HepG2 (cell line): ENCODE data around the gene CCZ1B. TPM values are rescaled to one million over a fixed set of nuclear protein-coding genes. Genes with fewer than 3 reads are reported as not detected.
"Not testable (repeated sequence)": the region's sequence is repeated elsewhere in the genome, so short reads cannot be mapped to it uniquely, and the experiment has no call there.

ENCODE experiments used
- ATAC-seq: fragments of 200-7000 bp; cut with Tn5 transposase; 3 replicates; pipeline ENCODE4 v1.9.1; 2020; ENCODE audit warnings: mild to moderate bottlenecking, moderate library complexity
- BruUV-seq: library from RNA; stranded (reverse); fragments of 400-500 nt; replicated peaks from 2 replicates; lab custom pipeline; 2021; lab: Mats Ljungman, UMichigan
- CTCF ChIA-PET: fragments of 300-600 bp; formaldehyde crosslinking; extraction: SDS; loops from one replicate; lab custom pipeline; 2021; ENCODE audit warnings: low total read pairs, inconsistent platforms, low intra/inter-chr PET ratio; lab: Yijun Ruan, JAX
- POLR2A ChIA-PET: fragments of 350-600 bp; sonication (Branson Sonifier 250); formaldehyde crosslinking; loops from one replicate; lab custom pipeline; 2020; ENCODE audit warnings: antibody characterized with exemption, inconsistent platforms; lab: Yijun Ruan, JAX
- DNase-seq: peaks from one replicate; pipeline ENCODE4 v3.0.0-alpha.2; 2015; ENCODE audit warnings: low spot score
- FAIRE-seq: peaks from 3 replicates; lab custom pipeline; 2011; peaks lifted over from hg19 to GRCh38; lab: Jason Lieb, UNC
- H2AFZ ChIP-seq: one replicate; pipeline ENCODE4 v1.6.1; 2011; ENCODE audit warnings: low read length, inconsistent platforms
- H3K27ac ChIP-seq: fragments of 300-600 bp; 3 replicates; pipeline ENCODE4 v1.8.0; 2011; ENCODE audit warnings: mixed run types, mild to moderate bottlenecking, mixed read lengths, low read length, inconsistent platforms; ENCODE audit not compliant: insufficient read depth; ENCODE audit errors: extremely low read length
- H3K27me3 ChIP-seq, 2 experiments: fragments of 200-600 bp in 1 of 2; 2 replicates in 1 of 2; 3 replicates in 1 of 2; pipeline versions ENCODE4 v1.6.0 to v1.8.0; 2011; ENCODE audit warnings: low read length in 2 of 2, mild to moderate bottlenecking in 2 of 2, moderate library complexity in 2 of 2, inconsistent platforms in 1 of 2; ENCODE audit not compliant: insufficient read depth in 2 of 2, control insufficient read depth in 1 of 2
- H3K36me3 ChIP-seq, 2 experiments: fragments of 200-600 bp in 1 of 2; replicated peaks in 1 of 2; 2 replicates in 1 of 2; 3 replicates in 1 of 2; pipeline versions ENCODE4 v1.5.1 to v1.8.0; 2011; ENCODE audit warnings: low read length in 2 of 2, inconsistent platforms in 1 of 2; ENCODE audit not compliant: insufficient read depth in 2 of 2, control insufficient read depth in 1 of 2
- H3K4me1 ChIP-seq: 2 replicates; pipeline ENCODE4 v1.5.1; 2012; ENCODE audit warnings: low read length, inconsistent platforms; ENCODE audit not compliant: insufficient read depth
- H3K4me2 ChIP-seq: 2 replicates; pipeline ENCODE4 v1.6.0; 2011; ENCODE audit warnings: low read depth, low read length, inconsistent platforms
- H3K4me3 ChIP-seq, 3 experiments: fragments of 200-600 bp in 1 of 3; sonication (generic), shearing (Covaris generic) in 1 of 3; replicated peaks in 1 of 3; 2 replicates each; pipeline ENCODE4 v1.5.1; 2011 to 2016; ENCODE audit warnings: low read length in 3 of 3, inconsistent platforms in 2 of 3, low read depth in 2 of 3, mild to moderate bottlenecking in 2 of 3, control low read depth in 1 of 3, mixed read lengths in 1 of 3; ENCODE audit not compliant: insufficient read depth in 1 of 3
- H3K79me2 ChIP-seq: one replicate; pipeline ENCODE4 v1.6.1; 2011; ENCODE audit warnings: low read length, inconsistent platforms; ENCODE audit not compliant: insufficient read depth
- H3K9ac ChIP-seq: 2 replicates; pipeline ENCODE4 v1.6.0; 2011; ENCODE audit warnings: mild to moderate bottlenecking, low read depth, low read length, inconsistent platforms; ENCODE audit not compliant: insufficient read depth
- H3K9me3 ChIP-seq: 2 replicates; pipeline ENCODE4 v1.5.1; 2012; ENCODE audit warnings: mild to moderate bottlenecking, low read length
- H4K20me1 ChIP-seq: 2 replicates; pipeline ENCODE4 v1.6.0; 2011; ENCODE audit warnings: inconsistent platforms, mild to moderate bottlenecking, low read length, moderate library complexity; ENCODE audit not compliant: insufficient read depth
- CTCF ChIP-seq: sonication (generic); formaldehyde crosslinking; IDR thresholded peaks from 2 replicates; pipeline ENCODE4 v1.5.0; 2020; ENCODE audit warnings: mild to moderate bottlenecking, missing genetic modification reagents, moderate library complexity
- ERF ChIP-seq: IDR thresholded peaks from 2 replicates; pipeline ENCODE4 v1.6.1; 2018; ENCODE audit warnings: missing biosample characterization, missing genetic modification reagents
- FOXO1 ChIP-seq: sonication (generic); formaldehyde crosslinking; IDR thresholded peaks from 2 replicates; pipeline ENCODE4 v1.4.0; 2020; ENCODE audit warnings: missing genetic modification reagents
- IKZF4 ChIP-seq: sonication (generic); formaldehyde crosslinking; IDR thresholded peaks from 2 replicates; pipeline ENCODE4 v1.5.1; 2020; ENCODE audit warnings: borderline replicate concordance, mild to moderate bottlenecking, low read depth, missing genetic modification reagents; ENCODE audit errors: not compliant biosample characterization
- LCORL ChIP-seq, 2 experiments: fragments of 450-650 bp in 1 of 2; sonication (generic) in 1 of 2; formaldehyde crosslinking in 1 of 2; IDR thresholded peaks; 2 replicates each; pipeline versions ENCODE4 v1.5.0 to v1.6.1; 2017 to 2020; ENCODE audit warnings: antibody characterized with exemption in 1 of 2, missing genetic modification reagents in 1 of 2
- RAD21 ChIP-seq: fragments of 450-650 bp; formaldehyde crosslinking; IDR thresholded peaks from 2 replicates; pipeline ENCODE4 v1.5.0; 2020; ENCODE audit warnings: mild to moderate bottlenecking
- SAP130 ChIP-seq: IDR thresholded peaks from 2 replicates; pipeline ENCODE4 v1.6.1; 2016; ENCODE audit warnings: low read depth
- SMC3 ChIP-seq: IDR thresholded peaks from 2 replicates; pipeline ENCODE4 v1.6.1; 2011; ENCODE audit warnings: low read length, improper control_type of control experiment
- STAG1 ChIP-seq: sonication (generic); formaldehyde crosslinking; IDR thresholded peaks from 2 replicates; pipeline ENCODE4 v1.4.0; 2020; ENCODE audit warnings: missing genetic modification reagents
- THRA ChIP-seq: sonication (generic); formaldehyde crosslinking; IDR thresholded peaks from 2 replicates; pipeline ENCODE4 v1.4.0; 2020; ENCODE audit warnings: missing genetic modification reagents, borderline replicate concordance
- ZNF788 ChIP-seq: sonication (generic); formaldehyde crosslinking; IDR thresholded peaks from 2 replicates; pipeline ENCODE4 v1.5.0; 2020; ENCODE audit warnings: mild to moderate bottlenecking, missing genetic modification reagents, borderline replicate concordance
- WGBS: methylation state at CpG from one replicate; pipeline ENCODE4 v1.1.6; 2017; ENCODE audit warnings: low lambda C conversion rate; 5-methylcytosine and 5-hydroxymethylcytosine counted together
- in situ Hi-C: cut with HindIII; loops from 2 replicates; pipeline ENCODE4 v1.10.0; 2017; ENCODE audit warnings: low pct_unique_long_range_greater_than_20kb; ENCODE audit not compliant: extremely low pct_ligation_motif_present
- intact Hi-C: fragments of 100-400 bp; cut with micrococcal nuclease; formaldehyde crosslinking; loops from one replicate; pipeline ENCODE4 v1.10.0; 2022; ENCODE audit not compliant: unreplicated experiment
- polyA plus RNA-seq, 8 experiments: library from polyadenylated mRNA; depleted of rRNA in 3 of 8; stranded (reverse) in 7 of 8; unstranded in 1 of 8; fragments of >200 nt; fragmentation: Illumina TruSeq in 4 of 8; extraction: Trizol in 4 of 8; gene quantifications; 2 replicates each; pipeline versions ENCODE4 v1.2.1 to v1.2.3, GENCODE V29; 2011 to 2016; ENCODE audit warnings: low read depth in 4 of 8, missing spikeins in 1 of 8, mixed read lengths in 1 of 8; ENCODE audit not compliant: insufficient read depth in 1 of 8
- total RNA-seq, 5 experiments: library from RNA; depleted of rRNA; stranded (reverse); fragments of >200 nt; fragmentation: Illumina TruSeq; extraction: Trizol; gene quantifications; 2 replicates each; pipeline ENCODE4 v1.2.3, GENCODE V29; 2016; ENCODE audit warnings: low read depth in 1 of 5
- TF ChIP-seq, protein P1 (sequence below), 2 experiments: sonication (generic) in 1 of 2; formaldehyde crosslinking in 1 of 2; IDR thresholded peaks; 2 replicates each; pipeline versions ENCODE4 v1.4.0 to v1.6.1; 2018 to 2020; ENCODE audit warnings: missing genetic modification reagents in 2 of 2, borderline replicate concordance in 1 of 2, low read depth in 1 of 2, mild to moderate bottlenecking in 1 of 2, missing biosample characterization in 1 of 2

The CCZ1B gene
- total and polyA plus RNA-seq, 2 of the 13 experiments (the other 11 are each of a cell fraction or from before 2014, with no cell fraction given), result 24.4 to 50.0 TPM

DNA sequence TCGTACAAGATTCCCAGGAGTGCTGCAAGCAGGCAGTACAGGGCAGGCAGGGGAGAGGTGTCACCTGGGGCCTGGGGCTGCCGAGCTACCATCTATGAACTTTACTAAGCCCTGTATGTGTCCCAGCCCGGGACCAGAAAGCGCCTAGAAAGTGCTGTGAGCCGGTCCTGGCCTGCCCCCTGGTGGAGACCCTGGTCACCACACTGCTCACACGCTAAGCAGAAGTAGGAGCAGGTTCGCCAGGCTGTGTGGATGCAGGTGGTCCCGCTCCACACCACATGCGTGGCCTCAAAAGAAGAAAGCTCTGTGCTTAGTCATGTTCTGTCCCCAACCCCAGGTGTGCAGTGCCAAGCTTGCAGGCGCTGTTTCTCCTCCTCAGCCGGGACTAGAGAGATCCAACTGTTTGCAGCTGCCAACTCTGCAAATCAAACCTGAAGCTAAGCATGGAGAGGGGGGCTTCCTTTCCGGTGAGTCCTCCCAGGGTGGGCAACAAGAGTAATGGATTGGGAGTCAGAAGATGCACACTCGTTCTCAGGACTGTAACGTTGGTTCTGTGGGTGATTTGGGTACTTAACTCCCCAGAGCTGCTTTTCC is 31.7 kb upstream of the CCZ1B start (continued):
- 0 out of 2 replicates have a peak, but pooled peaks have one; percentile 33 for TF ChIP-seq THRA (CRISPR knock-in tag)
- peak; percentile 94 for TF ChIP-seq RAD21
- TF ChIP-seq CTCF, result peak; percentile 96
- TF ChIP-seq LCORL (IDR thresholded peaks at IDR 0.05), result not testable (repeated sequence)
- TF ChIP-seq LCORL (CRISPR knock-in tag; IDR thresholded peaks at IDR 0.05), result peak; percentile 47; the same call in 1 of the 2 replicates
- peak; percentile 41; the same call in 1 of the 2 replicates for TF ChIP-seq SMC3
- TF ChIP-seq FOXO1, result peak; percentile 21; the same call in 1 of the 2 replicates
- 0 out of 2 replicates have a peak, but pooled peaks have one; percentile 16 for TF ChIP-seq SAP130 (CRISPR knock-in tag)
- 0 out of 2 replicates have a peak, but pooled peaks have one; percentile 21 for TF ChIP-seq ERF
- TF ChIP-seq ZNF788 (CRISPR knock-in tag), result peak; percentile 28; the same call in 1 of the 2 replicates
- TF ChIP-seq STAG1 (CRISPR knock-in tag), result peak; percentile 94
- TF ChIP-seq, protein P1, sequence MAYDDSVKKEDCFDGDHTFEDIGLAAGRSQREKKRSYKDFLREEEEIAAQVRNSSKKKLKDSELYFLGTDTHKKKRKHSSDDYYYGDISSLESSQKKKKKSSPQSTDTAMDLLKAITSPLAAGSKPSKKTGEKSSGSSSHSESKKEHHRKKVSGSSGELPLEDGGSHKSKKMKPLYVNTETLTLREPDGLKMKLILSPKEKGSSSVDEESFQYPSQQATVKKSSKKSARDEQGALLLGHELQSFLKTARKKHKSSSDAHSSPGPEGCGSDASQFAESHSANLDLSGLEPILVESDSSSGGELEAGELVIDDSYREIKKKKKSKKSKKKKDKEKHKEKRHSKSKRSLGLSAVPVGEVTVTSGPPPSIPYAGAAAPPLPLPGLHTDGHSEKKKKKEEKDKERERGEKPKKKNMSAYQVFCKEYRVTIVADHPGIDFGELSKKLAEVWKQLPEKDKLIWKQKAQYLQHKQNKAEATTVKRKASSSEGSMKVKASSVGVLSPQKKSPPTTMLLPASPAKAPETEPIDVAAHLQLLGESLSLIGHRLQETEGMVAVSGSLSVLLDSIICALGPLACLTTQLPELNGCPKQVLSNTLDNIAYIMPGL (CRISPR knock-in tag; IDR thresholded peaks at IDR 0.05; ENCODE audit: borderline replicate concordance in 1 of 2, low read depth in 1 of 2), result 0 out of 4 replicates have a peak, but pooled peaks of 1 of the 2 experiments have one; percentile 54
- peak; percentile 22 for TF ChIP-seq IKZF4 (CRISPR knock-in tag)

DNA sequence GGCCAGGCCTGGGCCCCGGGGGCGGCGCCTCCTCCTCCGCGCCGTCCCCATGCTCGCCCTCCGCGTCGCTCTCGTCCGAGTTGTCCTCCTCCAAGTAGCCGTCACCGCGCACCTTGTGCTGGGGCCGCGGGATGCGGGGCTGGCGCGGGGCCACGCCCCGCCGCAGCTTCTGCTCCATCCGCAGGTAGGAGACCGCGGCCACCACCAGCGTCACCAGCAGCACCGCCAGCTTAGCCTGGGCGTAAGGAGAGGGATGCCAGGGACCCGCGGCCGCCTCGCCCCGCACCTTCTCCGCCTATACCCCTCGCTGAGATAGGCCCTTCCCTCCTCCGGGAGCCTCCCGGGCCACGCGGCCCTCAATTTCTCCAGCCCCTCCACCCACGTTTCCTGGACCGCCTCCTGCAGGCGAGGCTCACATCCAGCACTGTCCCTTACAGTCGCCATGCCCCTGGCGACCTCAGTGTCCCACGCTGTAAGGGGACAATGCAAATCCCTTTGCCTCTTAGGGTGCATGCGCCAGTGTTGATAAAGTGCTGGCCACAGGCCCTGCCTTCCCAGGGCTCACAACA is 29.6 kb upstream of the CCZ1B start:
- H3K79me2 ChIP-seq, FAIRE-seq, H3K27ac ChIP-seq, H3K9me3 ChIP-seq, in situ Hi-C loops, BruUV-seq, ATAC-seq, H4K20me1 ChIP-seq, H3K4me2 ChIP-seq, intact Hi-C loops, CTCF ChIA-PET, H3K9ac ChIP-seq, H3K36me3 ChIP-seq, H3K4me3 ChIP-seq, POLR2A ChIA-PET, H3K27me3 ChIP-seq, H3K4me1 ChIP-seq, H2AFZ ChIP-seq, DNase-seq: not testable (repeated sequence)
- WGBS, result 77% methylated on average over 15 of the region's 47 CpGs
